D721Med (cell line): ENCODE data around the gene SDF4.

Source experiments
- DNase-seq: peaks from one replicate; pipeline ENCODE4 v3.0.0; 2011; ENCODE audit warnings: low spot score; ENCODE audit not compliant: insufficient read length
- FAIRE-seq: peaks from 2 replicates; lab custom pipeline; 2011; peaks lifted over from hg19 to GRCh38; lab: Jason Lieb, UNC
- CTCF ChIP-seq: IDR thresholded peaks from 2 replicates; pipeline ENCODE4 v1.5.1; 2012; ENCODE audit warnings: mild to moderate bottlenecking, control low read depth; ENCODE audit not compliant: insufficient read depth; ENCODE audit errors: missing control alignments

The SDF4 gene

GRCh38 chr1:1236176-1236763, 4.5 kb upstream of the SDF4 start:
- DNase-seq (no peak), FAIRE-seq (no peak)
- TF ChIP-seq CTCF: no peak

GRCh38 chr1:1235016-1235744, 3.4 kb upstream of the SDF4 start:
- FAIRE-seq: no peak
- DNase-seq: no peak
- no peak for TF ChIP-seq CTCF

GRCh38 chr1:1234180-1234808, 2.5 kb upstream of the SDF4 start:
- DNase-seq (no peak), FAIRE-seq (no peak)
- no peak for TF ChIP-seq CTCF

- no peak for TF ChIP-seq CTCF
- DNase-seq: no peak
- no peak for FAIRE-seq
These were observed 1.7 kb upstream of the SDF4 start for GRCh38 chr1:1233567-1233892.

GRCh38 chr1:1232796-1233566, 1.2 kb upstream of the SDF4 start:
- FAIRE-seq (no peak), DNase-seq (no peak)
- TF ChIP-seq CTCF: no peak

- FAIRE-seq (no peak), DNase-seq (no peak)
These were observed 501 bp upstream of the SDF4 start, which contains the start of gene B3GALT6 for GRCh38 chr1:1232208-1232795. Gene B3GALT6 (plus strand): TSS chr1:1232237. CDS start chr1:1232279, 42 bp downstream.

More at GRCh38 chr1:1232208-1232795, 501 bp upstream of the SDF4 start, which contains the start of gene B3GALT6:
- no peak for TF ChIP-seq CTCF
